ENCODE measurements around the gene RAB17. TPM values are rescaled to one million over a fixed set of nuclear protein-coding genes. Genes with fewer than 3 reads are reported as not detected.
A peak's percentile ranks its signal among the peaks of the same experiment; 100 is the strongest.
"Not testable (repeated sequence)": the region's sequence is repeated elsewhere in the genome, so short reads cannot be mapped to it uniquely, and the experiment has no call there.

The RAB17 gene
- total and polyA plus RNA-seq, 12 donors = 0.37 to 18.7 (median 5.0) TPM

DNA sequence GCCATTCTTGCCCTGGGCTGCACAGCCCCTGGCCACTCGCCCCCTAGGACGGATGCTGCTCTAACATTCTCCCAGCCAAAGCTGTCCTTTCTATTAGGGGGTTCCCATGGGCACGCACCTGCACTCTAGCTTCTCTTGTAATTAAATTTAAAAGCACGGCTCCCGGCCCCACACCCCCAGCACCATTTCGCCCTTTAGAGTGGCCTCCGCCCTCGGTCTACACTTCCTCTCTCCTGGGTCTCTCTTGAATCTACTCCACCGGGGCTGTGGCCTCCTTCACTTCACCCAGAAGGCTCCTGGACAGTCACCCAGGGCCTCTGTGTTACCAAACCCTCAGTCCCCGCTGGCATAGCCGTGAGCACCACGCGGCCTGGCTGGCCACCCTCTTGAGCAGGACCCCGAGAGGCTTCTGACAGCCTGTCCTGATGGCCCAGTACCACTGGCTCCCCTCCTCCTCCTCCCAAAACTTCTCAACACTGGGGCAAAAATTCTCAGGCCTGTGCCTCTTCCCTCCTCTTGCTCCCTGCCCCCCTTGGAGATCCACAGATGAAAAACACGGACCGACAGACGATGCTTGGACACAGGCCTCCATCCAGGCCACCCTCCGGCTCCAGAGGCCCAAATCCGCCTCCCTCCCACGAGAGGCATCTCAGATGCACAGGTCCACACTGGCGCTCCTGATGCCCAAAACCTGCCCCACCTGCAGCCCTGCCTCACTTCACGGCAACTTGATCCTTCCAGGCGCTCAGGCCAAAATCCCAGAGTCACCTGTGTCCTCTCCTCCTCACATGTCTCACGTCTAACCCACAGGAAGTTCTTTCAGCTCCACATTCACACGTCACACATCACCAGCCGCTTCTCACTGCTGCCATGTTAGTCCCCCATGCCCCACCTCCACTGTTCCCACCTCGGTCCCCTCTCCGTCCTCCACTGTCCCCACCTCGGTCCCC lies 6.9 kb upstream of the RAB17 start:
- peaks cover 23 to 25% of the 10 kb centered on the region in 2 donors for H3K4me1 ChIP-seq (replicated peaks in 1 of 2)
- intact Hi-C loops (cut with DNase I) = loop anchor here in 1 of 2 donors (10.0 kb wide), 1 partner anchor 67 kb away; no protein-coding TSS in a partner anchor

DNA sequence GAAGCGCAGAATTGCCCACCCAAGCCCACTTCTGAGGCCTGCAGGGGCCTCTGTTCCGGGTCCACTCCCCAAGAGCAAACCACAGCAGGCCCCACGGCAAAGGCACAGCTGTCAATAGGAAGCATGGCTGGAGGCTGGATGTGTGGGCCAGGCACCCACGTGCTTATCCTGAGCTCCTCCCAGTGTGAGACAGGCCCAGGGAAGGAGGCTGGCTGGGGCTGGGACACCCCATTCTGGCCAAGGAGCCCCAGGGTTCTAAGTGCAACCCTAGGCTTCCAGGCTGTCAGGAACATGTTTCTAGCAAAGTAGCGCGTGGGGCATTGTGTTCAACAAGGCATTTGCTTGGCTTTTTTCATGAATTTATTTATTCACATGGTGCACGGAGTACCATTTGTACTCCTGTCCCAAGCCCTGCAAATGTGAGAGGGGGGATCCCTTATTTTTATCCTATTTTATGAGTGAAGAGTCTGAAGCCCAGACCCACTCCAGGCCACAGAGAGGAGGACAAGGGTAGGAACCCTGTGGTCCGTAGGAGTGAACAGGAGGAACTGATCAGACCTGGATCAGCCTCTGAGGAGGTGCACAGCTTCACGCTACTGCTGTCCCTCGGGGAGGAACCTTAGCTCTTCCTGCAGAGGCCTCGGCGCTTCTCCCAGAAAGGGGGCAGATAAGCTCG lies 6.1 kb upstream of the RAB17 start:
- Histone ChIP-seq H3K27me3 (no peaks in the 10 kb centered on the region), H3K36me3 (replicated peaks in 1 of 2) (no peaks in the 10 kb centered on the region), H3K9me3 (replicated peaks in 1 of 3) (no peaks in the 10 kb centered on the region), H3K27ac (no peak overlapping the region), H3K4me3 (no peak overlapping the region), H3K4me1 (replicated peaks in 1 of 2) (peaks cover 23 to 25% of the 10 kb centered on the region in 2 donors)
- 92 to 94% (median 92%) methylated on average over 9 to 13 of the region's 13 CpGs for WGBS, 4 donors
- intact Hi-C loops (cut with DNase I) = loop anchor here in 1 of 2 donors (10.0 kb wide), 1 partner anchor 68 kb away; no protein-coding TSS in a partner anchor
- TF ChIP-seq POLR2A (IDR thresholded peaks at IDR 0.05) = no peak
- TF ChIP-seq, protein P1, sequence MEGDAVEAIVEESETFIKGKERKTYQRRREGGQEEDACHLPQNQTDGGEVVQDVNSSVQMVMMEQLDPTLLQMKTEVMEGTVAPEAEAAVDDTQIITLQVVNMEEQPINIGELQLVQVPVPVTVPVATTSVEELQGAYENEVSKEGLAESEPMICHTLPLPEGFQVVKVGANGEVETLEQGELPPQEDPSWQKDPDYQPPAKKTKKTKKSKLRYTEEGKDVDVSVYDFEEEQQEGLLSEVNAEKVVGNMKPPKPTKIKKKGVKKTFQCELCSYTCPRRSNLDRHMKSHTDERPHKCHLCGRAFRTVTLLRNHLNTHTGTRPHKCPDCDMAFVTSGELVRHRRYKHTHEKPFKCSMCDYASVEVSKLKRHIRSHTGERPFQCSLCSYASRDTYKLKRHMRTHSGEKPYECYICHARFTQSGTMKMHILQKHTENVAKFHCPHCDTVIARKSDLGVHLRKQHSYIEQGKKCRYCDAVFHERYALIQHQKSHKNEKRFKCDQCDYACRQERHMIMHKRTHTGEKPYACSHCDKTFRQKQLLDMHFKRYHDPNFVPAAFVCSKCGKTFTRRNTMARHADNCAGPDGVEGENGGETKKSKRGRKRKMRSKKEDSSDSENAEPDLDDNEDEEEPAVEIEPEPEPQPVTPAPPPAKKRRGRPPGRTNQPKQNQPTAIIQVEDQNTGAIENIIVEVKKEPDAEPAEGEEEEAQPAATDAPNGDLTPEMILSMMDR (IDR thresholded peaks at IDR 0.05) = no peak
- DNase-seq = no peak

More for the DNA sequence above, 6.9 kb upstream of the RAB17 start:
- H3K4me3 ChIP-seq = no peak overlapping the region
- WGBS, 4 donors = 91 to 95% (median 93%) methylated on average over 26 to 29 of the region's 29 CpGs
- H3K27ac ChIP-seq = no peak overlapping the region
- no peak for TF ChIP-seq POLR2A (IDR thresholded peaks at IDR 0.05)
- TF ChIP-seq, protein P1 (IDR thresholded peaks at IDR 0.05) = no peak
- no peaks in the 10 kb centered on the region for H3K27me3 ChIP-seq
- DNase-seq = no peak
- H3K36me3 ChIP-seq (replicated peaks in 1 of 2) = no peaks in the 10 kb centered on the region
- H3K9me3 ChIP-seq (replicated peaks in 1 of 3) = no peaks in the 10 kb centered on the region

DNA sequence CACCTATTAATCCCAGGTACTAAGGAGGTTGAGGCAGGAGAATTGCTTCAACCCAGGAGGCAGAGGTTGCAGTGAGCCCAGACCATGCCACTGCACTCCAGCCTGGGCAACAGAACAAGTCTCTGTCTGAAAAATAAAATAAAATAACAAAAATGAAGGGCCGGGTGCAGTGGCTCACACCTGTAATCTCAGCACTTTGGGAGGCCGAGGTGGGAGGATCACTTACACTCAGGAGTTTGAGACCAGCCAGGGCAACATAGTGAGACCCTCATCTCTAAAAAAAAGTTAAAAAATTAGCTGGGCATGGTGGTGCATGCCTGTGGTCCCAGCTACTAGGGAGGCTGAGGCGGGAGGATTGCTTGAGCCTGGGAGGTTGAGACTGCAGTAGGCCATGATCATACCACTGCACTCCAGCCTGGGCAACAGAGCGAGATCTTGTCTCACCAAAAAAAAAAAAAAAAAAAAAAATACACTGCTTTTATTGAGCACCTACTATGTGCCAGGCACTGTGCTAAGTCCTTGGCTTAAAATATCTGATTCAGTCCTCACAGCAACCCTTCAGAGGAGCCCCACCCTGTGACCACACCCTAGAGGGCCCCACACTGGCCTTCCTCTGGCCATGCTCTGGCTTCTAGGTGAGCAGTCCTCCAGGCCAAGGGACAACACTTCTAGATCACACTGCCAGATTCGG lies 5.4 kb upstream of the RAB17 start:
- DNase-seq, H3K4me3 ChIP-seq: not testable (repeated sequence)
- H3K27ac ChIP-seq = peak overlapping the region in 1 of 5 donors; percentile 92

DNA sequence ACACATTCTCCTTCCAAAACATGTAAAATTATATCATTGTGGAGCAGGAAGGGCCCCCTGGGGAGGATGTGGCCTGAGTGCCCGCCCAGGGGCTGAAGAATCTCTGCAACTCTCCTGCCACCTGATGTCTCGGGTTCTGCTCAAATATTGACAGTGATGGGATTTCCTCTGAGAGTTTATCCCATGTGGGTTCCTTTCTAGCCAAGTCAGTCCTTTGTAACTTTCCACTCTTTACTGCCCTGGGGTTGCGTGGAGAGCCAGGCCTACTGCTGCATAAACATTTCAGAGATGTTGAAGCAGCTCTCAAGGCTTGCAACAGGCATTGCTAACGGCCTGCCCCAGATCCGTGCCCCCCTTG lies 4.0 kb upstream of the RAB17 start:
- Histone ChIP-seq H3K36me3 (replicated peaks in 1 of 2) (no peaks in the 10 kb centered on the region), H3K9me3 (replicated peaks in 1 of 3) (no peaks in the 10 kb centered on the region), H3K4me1 (replicated peaks in 1 of 2) (peaks cover 15 to 22% of the 10 kb centered on the region in 2 donors), H3K4me3 (no peak overlapping the region), H3K27ac (peak overlapping the region in 4 of 5 donors; percentile 29 to 92 (median 72)), H3K27me3 (no peaks in the 10 kb centered on the region)
- TF ChIP-seq, protein P1 (IDR thresholded peaks at IDR 0.05) = no peak
- TF ChIP-seq POLR2A (IDR thresholded peaks at IDR 0.05) = no peak
- intact Hi-C loops (cut with DNase I) = loop anchor here in 1 of 2 donors (10.0 kb wide), 1 partner anchor 70 kb away; no protein-coding TSS in a partner anchor
- 68 to 73% (median 70%) methylated on average over 5 of the region's 5 CpGs for WGBS, 4 donors
- peak in 1 of 7 donors; percentile 43 for DNase-seq

More for the DNA sequence above, 5.4 kb upstream of the RAB17 start:
- not testable (repeated sequence) for H3K9me3 ChIP-seq (replicated peaks in 1 of 3); H3K27me3 ChIP-seq; H3K36me3 ChIP-seq (replicated peaks in 1 of 2)
- intact Hi-C loops (cut with DNase I) = loop anchor here in 1 of 2 donors (10.0 kb wide), 1 partner anchor 69 kb away; no protein-coding TSS in a partner anchor
- H3K4me1 ChIP-seq (replicated peaks in 1 of 2) = peaks cover 24 to 25% of the 10 kb centered on the region in 2 donors
- 91 to 95% (median 94%) methylated on average over 4 to 5 of the region's 5 CpGs for WGBS, 4 donors

Measured in adrenal gland (tissue), 12 donors.